HG03108 (cell line): ENCODE results near the gene KRTAP4-3.
"Not testable (repeated sequence)": the region's sequence is repeated elsewhere in the genome, so short reads cannot be mapped to it uniquely, and the experiment has no call there.

ENCODE experiments used
- ATAC-seq: cut with Tn5 transposase; IDR thresholded peaks from one replicate; pipeline ENCODE4 v1.9.1; 2021; ENCODE audit warnings: moderate library complexity; ENCODE audit not compliant: unreplicated experiment

Gene KRTAP4-3

GRCh38 chr17:41153856-41154255 lies 14.2 kb downstream of the KRTAP4-3 start:
- no peak for ATAC-seq

DNA sequence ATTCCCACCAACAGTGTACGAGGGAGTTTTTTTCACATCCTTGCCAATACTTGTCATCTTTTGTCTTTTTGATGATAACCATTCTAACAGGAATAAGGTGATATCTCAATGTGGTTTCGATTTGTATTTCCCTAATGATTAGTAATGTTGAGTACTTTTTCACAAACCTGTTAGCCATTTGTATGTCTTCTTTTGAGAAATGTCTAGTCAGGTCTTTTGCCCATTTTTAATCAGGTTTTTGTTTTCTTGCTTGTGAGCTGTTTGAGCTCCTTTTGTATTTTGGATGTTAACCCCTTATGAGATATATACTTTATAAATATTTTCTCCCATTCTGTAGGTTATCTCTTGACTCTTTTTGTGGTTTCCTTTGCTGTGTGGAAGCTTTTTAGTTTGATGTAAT lies 16.5 kb downstream of the KRTAP4-3 start:
- no peak for ATAC-seq

- ATAC-seq = no peak
Measured at GRCh38 chr17:41150026-41150425, 18.0 kb downstream of the KRTAP4-3 start.

GRCh38 chr17:41149652-41149985 lies 18.4 kb downstream of the KRTAP4-3 start, which contains the start of gene KRTAP4-5:
Gene KRTAP4-5, minus strand, starts transcription at chr17:41149825. Its CDS starts 58 bp downstream, at chr17:41149767.
- no peak for ATAC-seq

DNA sequence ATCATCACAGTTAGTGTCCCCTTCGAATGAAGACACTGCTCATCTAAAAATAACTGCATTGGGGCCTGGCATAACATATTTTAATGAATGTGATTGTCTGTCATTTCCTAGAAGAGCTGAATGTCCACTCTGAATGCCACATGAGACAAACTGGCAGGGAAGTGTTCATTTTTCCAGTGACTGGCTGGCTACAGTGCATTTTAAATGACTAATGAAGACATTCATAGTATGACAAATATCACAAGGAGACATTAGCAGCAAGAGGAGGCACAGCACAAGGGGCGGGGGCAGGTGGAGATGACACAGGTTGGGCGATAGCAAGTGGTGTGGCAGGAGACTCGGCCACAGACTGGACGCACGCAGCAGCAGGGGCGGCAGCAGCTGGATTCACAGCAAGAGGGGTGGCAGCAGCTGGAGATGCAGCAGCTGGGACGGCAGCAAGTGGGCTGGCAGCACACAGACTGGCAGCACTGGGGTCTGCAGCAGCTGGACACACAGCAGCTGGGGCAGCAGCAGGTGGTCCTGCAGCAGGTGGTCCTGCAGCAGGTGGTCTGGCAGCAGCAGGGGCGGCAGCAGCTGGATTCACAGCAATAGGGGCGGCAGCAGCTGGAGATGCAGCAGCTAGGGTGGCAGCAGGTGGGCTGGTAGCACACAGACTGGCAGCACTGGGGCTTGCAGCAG lies 18.9 kb downstream of the KRTAP4-3 start:
- ATAC-seq = not testable (repeated sequence)

DNA sequence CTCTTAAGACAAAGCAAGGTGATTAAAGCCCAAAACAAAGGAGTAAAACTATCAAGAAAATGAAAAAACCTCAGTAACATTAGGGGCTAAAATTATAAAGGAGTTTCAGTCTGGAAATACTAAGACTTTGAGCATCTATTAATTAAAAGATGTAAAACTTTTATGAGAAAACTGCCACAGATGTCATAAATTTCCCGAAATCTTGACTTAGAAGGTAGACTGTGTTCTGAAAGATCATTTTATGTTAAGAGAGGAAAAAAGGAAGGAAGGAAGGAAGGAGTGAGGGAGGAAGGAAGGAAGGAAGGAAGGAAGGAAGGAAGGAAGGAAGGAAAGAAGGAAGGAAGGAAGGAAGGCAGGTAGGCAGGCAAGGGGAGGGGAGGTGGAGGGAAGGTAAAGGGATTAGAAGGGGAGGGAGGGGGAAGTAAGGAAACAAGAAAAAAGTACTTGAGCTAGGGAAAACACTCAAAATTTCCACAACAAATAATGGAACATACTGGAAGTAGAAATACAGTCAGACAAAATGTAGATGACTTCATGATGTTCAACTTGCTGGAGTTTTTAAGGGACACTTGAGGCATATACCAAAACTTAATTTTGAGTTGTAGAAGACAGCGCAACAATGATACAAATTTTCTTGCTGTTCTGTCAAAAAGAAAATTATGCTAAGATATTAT lies 20.4 kb downstream of the KRTAP4-3 start:
- ATAC-seq = no peak

- ATAC-seq = no peak
Measured at GRCh38 chr17:41145261-41145660, 22.8 kb downstream of the KRTAP4-3 start.

DNA sequence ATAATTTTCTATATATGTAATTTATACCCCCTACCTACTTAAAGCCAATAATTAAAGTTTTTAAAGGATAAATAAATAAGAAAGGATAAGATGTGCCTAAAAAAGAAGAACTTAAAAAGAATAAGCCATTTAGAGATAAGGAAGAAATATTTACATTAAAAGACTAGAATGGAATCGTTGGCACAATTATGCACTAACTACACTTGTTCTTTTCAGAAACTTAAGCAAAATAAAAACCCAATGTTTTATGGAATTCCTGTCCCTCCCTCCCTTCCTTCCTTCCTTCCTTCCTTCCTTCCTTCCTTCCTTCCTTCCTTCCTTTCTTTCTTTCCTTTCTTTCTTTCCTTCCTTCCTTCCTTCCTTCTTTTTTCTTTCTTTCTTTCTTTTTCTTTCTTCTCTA lies 23.2 kb downstream of the KRTAP4-3 start:
- ATAC-seq = no peak

GRCh38 chr17:41141361-41141760 lies 26.7 kb downstream of the KRTAP4-3 start:
- ATAC-seq = no peak

DNA sequence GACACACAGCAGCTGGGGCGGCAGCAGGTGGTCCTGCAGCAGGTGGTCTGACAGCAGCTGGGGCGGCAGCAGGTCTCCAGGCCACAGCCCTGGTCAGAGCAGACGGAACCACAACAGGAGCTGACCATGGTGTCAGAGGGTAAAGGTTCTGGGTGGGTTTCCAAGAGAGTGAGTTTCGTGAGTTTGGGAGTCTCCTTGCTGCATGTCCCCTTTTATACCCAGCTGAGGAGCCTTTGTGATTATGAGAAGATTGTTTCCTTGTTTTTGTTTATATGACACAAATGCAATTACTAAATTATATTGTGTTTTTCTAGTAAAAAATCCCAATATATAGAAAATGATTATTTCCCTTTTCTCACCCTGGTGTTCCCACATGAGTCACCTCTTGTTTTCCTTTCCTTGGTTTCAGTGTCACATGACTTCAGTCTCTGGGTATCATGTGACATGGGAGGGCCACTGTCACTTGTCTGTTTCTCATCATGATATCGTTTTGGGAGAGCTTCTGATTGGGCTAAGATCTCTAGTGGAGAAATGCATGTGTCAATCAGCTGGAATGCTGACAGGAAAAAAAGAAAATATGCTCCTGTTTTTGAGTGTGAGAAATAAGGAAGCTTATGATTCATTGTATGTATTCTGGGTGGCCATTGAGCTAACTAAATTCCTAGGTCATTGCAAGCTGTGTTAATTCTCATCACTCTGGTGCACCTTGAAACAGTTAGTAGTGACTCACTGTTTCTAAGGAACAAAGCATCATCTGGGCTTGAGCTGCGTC lies 27.5 kb downstream of the KRTAP4-3 start, which contains the start of gene KRTAP4-6:
KRTAP4-6 (minus strand) TSS at position 185 of the 772 bp plus-strand sequence; CDS start at position 128, 57 bp downstream.
- ATAC-seq = no peak

GRCh38 chr17:41139865-41140264 lies 28.2 kb downstream of the KRTAP4-3 start:
- ATAC-seq = not testable (repeated sequence)

- no peak for ATAC-seq
Measured at GRCh38 chr17:41133880-41134735, 33.9 kb downstream of the KRTAP4-3 start.

DNA sequence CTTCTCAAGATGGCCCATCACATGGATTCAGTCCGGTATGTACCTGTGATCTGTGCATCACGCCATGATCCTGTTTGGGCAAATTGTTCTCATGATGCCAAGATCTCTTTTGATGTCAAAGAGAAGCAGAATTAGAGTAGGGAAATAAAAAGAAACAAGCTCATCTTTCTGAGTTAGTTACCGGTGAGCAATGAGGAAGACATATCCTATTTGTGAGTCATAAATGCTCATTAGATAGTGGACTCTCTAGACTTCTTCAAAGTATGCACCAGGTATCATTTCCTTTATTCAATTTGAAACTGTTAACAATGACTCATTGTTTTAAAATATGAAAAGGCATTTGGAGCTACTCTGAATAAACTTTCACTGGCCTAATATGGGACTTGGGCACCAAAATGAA lies 36.0 kb downstream of the KRTAP4-3 start:
- no peak for ATAC-seq

DNA sequence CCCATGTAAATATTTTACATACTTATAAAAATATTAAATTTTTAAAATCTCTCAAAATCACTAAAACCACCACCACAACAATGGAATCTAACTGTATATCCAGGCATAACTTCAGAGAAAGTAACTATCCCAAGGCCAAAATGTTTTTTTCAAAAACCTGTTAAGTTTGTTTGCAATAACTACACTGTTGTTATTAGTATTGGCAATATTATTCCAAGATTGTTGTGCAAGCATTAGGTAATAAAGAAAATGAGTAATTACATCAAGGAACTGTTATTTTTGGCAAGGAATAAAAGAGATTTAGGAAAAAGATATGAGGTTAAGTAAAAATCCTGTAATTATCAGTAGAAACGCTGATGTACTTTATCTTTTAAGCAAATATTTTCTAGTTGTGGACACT lies 40.6 kb downstream of the KRTAP4-3 start:
- no peak for ATAC-seq

DNA sequence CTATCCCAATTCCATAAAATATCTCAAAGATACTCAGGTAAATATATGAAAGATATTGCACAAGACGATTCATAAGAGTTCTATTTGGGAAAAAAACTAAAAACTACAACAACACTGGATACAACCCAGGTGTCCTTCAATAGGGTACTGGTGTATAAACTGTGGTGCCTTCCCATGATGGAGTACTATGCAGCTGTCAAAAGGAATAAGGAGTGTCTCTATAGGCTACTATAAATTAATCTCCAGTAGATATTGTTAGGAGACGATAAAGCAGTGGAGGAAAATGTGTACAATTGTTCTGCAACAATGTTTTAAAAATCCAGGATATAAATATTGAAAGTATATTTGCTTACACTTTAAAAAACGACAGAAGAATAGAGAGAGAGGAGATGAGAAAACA lies 41.6 kb downstream of the KRTAP4-3 start:
- ATAC-seq = no peak

DNA sequence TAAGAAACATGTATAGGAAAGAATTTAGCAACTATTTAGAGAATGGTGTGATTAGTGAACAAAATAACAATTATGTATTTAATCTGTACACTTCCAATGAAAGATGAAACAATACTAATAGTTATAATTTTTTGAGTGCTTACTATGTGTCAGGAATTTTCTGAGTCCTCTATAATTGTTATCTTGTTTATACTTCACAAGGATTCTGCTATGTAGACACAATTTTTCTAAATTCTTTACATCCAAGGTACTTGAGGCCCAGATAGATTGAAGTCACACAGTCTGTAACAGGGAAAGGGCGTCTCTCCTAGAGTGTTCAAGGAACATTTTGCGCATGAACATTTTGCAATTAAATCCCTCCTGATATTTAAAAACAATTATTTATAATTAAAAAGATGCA lies 43.0 kb downstream of the KRTAP4-3 start:
- no peak for ATAC-seq

- ATAC-seq = not testable (repeated sequence)
Measured at GRCh38 chr17:41123991-41124371, 44.0 kb downstream of the KRTAP4-3 start, which contains the start of gene KRTAP4-12. Gene KRTAP4-12, minus strand, starts transcription at chr17:41124182. Its CDS starts 60 bp downstream, at chr17:41124122.

GRCh38 chr17:41123292-41123990 lies 44.6 kb downstream of the KRTAP4-3 start:
- ATAC-seq = not testable (repeated sequence)

- ATAC-seq = no peak
Measured at GRCh38 chr17:41121742-41122141, 46.3 kb downstream of the KRTAP4-3 start.
